OCI-M2 (cell line): ENCODE results near the gene AFF1.
"Not testable (repeated sequence)": the region's sequence is repeated elsewhere in the genome, so short reads cannot be mapped to it uniquely, and the experiment has no call there.

Experiments
- DNase-seq: peaks from one replicate; lab custom pipeline; 2025; ENCODE audit not compliant: unreplicated experiment; lab: John Stamatoyannopoulos, UW

Gene AFF1

GRCh38 chr4:87077914-87078585 lies 143.2 kb downstream of the AFF1 start:
- no peak for DNase-seq

GRCh38 chr4:87078987-87079486 lies 144.2 kb downstream of the AFF1 start:
- DNase-seq = no peak

- no peak for DNase-seq
These were observed 145.2 kb downstream of the AFF1 start for GRCh38 chr4:87079967-87080366.

- no peak for DNase-seq
These were observed 145.7 kb downstream of the AFF1 start for GRCh38 chr4:87080462-87080861.

- no peak for DNase-seq
These were observed 147.0 kb downstream of the AFF1 start for GRCh38 chr4:87081826-87082225.

- not testable (repeated sequence) for DNase-seq
These were observed 150.9 kb downstream of the AFF1 start for GRCh38 chr4:87085732-87086131.

GRCh38 chr4:87086143-87086805 lies 151.5 kb downstream of the AFF1 start:
- DNase-seq = no peak

- no peak for DNase-seq
These were observed 152.2 kb downstream of the AFF1 start for GRCh38 chr4:87087015-87087414.

GRCh38 chr4:87087420-87087819 lies 152.6 kb downstream of the AFF1 start:
- no peak for DNase-seq

GRCh38 chr4:87088186-87088585 lies 153.4 kb downstream of the AFF1 start:
- no peak for DNase-seq

GRCh38 chr4:87089368-87089767 lies 154.6 kb downstream of the AFF1 start:
- no peak for DNase-seq

GRCh38 chr4:87090305-87090704 lies 155.5 kb downstream of the AFF1 start:
- DNase-seq = no peak

GRCh38 chr4:87092389-87093141 lies 157.8 kb downstream of the AFF1 start:
- no peak for DNase-seq

GRCh38 chr4:87093443-87094123 lies 158.8 kb downstream of the AFF1 start:
- DNase-seq = no peak

- DNase-seq = no peak
These were observed 162.3 kb downstream of the AFF1 start for GRCh38 chr4:87097075-87097474.

GRCh38 chr4:87100168-87100567 lies 165.4 kb downstream of the AFF1 start:
- no peak for DNase-seq

- DNase-seq = no peak
These were observed 166.9 kb downstream of the AFF1 start for GRCh38 chr4:87101543-87102199.

GRCh38 chr4:87103086-87103485 lies 168.3 kb downstream of the AFF1 start:
- DNase-seq = no peak

GRCh38 chr4:87103691-87104187 lies 168.9 kb downstream of the AFF1 start:
- DNase-seq = no peak

GRCh38 chr4:87105101-87105845 lies 170.5 kb downstream of the AFF1 start:
- no peak for DNase-seq
